ENCODE data around the gene ZNG1B. TPM values are rescaled to one million over a fixed set of nuclear protein-coding genes. Genes with fewer than 3 reads are reported as not detected.
"Not testable (repeated sequence)": the region's sequence is repeated elsewhere in the genome, so short reads cannot be mapped to it uniquely, and the experiment has no call there.

ZNG1B gene
- total RNA-seq, 2 donors from 2014 or later: 33.3 to 35.6 TPM

- H3K27ac Mint-ChIP-seq; H3K36me3 Mint-ChIP-seq (ENCODE audit: low read depth); ATAC-seq; H3K9me3 ChIP-seq (ENCODE audit: control insufficient read depth, low read length, poor library complexity, severe bottlenecking); H3K4me1 Mint-ChIP-seq; DNase-seq; H3K27me3 Mint-ChIP-seq: not testable (repeated sequence)
- peak overlapping the region; percentile 81 for H3K4me3 Mint-ChIP-seq
These were observed 105.0 kb downstream of the ZNG1B start for GRCh38 chr2:113542529-113542928.

Other genes starting within 250 kb of the ZNG1B start
- 1 to 10 TPM in 1 of 2 donors, under 1 TPM in 1; 0.21 to 1.4 TPM for gene PAX8, start 158.8 kb upstream of the ZNG1B start, total RNA-seq
- gene FOXD4L1, start 61.0 kb downstream of the ZNG1B start, total RNA-seq: under 1 TPM in 1 of 2 donors, not detected in 1; 0.10 TPM
- 10 to 100 TPM; 14.9 to 18.8 TPM for gene RABL2A, start 189.6 kb downstream of the ZNG1B start, total RNA-seq